Activated CD4-positive, alpha-beta T cell treated with anti-CD3 and anti-CD28 coated beads, Interleukin-2, amount 10 ng/mL, durations not matched to agents 24 days and 14 days (primary cell): Measurements from ENCODE around the gene METTL9. TPM values are rescaled to one million over a fixed set of nuclear protein-coding genes. Genes with fewer than 3 reads are reported as not detected.
"Not testable (repeated sequence)": the region's sequence is repeated elsewhere in the genome, so short reads cannot be mapped to it uniquely, and the experiment has no call there.

Source experiments
- DNase-seq: peaks from one replicate; pipeline ENCODE4 v3.0.0; 2022
- H3K27ac Mint-ChIP-seq: one replicate; pipeline ENCODE4 v1.8.0; 2022; ENCODE audit warnings: mild to moderate bottlenecking, mixed read lengths
- H3K27me3 Mint-ChIP-seq: one replicate; pipeline ENCODE4 v1.8.0; 2022; ENCODE audit warnings: mixed read lengths
- H3K36me3 Mint-ChIP-seq: one replicate; pipeline ENCODE4 v1.8.0; 2022; ENCODE audit warnings: low read depth, mild to moderate bottlenecking, mixed read lengths
- H3K4me1 Mint-ChIP-seq: one replicate; pipeline ENCODE4 v1.8.0; 2021; ENCODE audit warnings: mixed read lengths
- H3K4me3 Mint-ChIP-seq: one replicate; pipeline ENCODE4 v1.8.0; 2022; ENCODE audit warnings: mild to moderate bottlenecking, moderate library complexity, mixed read lengths
- H3K9me3 Mint-ChIP-seq: one replicate; pipeline ENCODE4 v1.8.0; 2021; ENCODE audit warnings: mixed read lengths
- intact Hi-C: fragments of 100-400 bp; cut with micrococcal nuclease; formaldehyde crosslinking; loops from one replicate; pipeline ENCODE4 v1.15.1; 2023
- total RNA-seq: library from RNA; stranded (reverse); gene quantifications from 2 replicates; pipeline ENCODE4 v1.2.3, GENCODE V29; 2022

Gene METTL9
- total RNA-seq = 65.6 and 66.7 TPM in 2 replicates

DNA sequence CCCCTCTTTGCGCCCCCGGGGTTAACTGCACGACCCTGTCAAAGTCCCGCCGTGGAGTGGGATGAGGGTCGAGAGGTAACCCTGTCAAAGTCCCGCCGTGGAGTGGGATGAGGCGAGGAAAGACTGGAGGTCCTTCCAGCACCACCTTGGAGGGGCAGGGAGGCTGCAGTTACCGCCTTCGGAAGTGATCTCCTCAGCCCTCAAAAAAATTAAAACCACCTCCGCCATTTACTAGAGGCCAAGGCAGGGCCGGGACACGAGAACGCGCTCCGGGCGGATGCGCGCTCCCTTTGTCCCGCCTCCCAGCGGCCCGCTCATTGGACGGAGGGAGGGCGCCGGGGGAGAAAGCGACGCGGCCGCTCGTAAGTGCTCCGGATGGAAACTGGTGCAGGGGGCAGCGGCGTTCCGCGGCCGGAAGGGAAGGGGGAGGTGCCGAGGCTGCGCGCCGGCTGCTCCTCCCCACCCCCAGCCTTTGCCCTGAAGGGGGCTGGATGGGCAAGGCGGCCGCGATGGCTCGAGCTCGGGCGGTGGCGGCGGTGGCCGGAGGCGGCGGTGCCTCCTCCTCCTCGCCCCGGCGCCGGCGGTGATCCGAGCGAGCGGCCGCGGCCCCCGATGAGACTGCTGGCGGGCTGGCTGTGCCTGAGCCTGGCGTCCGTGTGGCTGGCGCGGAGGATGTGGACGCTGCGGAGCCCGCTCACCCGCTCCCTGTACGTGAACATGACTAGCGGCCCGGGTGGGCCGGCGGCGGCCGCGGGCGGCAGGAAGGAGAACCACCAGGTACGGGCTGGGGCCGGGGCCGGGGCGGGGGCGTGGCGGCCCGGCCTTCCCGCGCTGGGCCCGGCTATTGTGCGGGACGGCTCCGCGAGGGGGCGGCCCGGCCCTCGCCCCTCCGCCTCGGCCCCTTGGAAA is at the start of gene METTL9:
METTL9 (plus strand) TSS at position 456 of the 909 bp plus-strand sequence; CDS start at position 613, 157 bp downstream.
- Mint-ChIP-seq H3K27me3 (no peaks in the 10 kb centered on the region), H3K4me1 (peaks cover 45% of the 10 kb centered on the region), H3K36me3 (peaks cover 1% of the 10 kb centered on the region), H3K27ac (peak within 1 kb of the TSS; percentile 93), H3K4me3 (peak within 1 kb of the TSS; percentile 97), H3K9me3 (no peaks in the 10 kb centered on the region)
- intact Hi-C loops = loop anchor here (1.0 to 10.0 kb wide), 5 partner anchors 10 to 591 kb away; partner anchors contain the start of gene UQCRC2
- DNase-seq = peak; percentile 99

DNA sequence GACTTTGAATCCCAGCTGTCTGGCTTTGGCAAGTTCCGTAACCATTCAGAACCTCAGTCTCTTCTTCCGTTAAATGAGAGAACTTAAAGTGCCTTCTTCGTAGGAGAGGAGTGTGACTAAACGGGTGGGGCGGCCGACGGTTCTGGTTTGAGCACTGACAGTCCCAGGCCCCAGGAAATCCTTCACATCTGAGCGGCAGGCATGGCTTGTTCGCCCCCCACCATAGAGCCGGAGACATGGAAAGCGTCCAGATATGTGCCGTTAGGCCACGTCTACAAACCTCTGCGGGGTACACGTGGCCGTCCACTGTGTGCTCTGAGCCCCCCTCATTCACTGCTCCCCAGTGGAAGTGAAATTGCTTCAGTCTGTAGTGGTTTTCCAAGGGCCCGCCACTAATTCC is 49.4 kb upstream of the METTL9 start:
- H3K27ac Mint-ChIP-seq, H3K9me3 Mint-ChIP-seq, H3K4me1 Mint-ChIP-seq, H3K36me3 Mint-ChIP-seq, DNase-seq, H3K27me3 Mint-ChIP-seq, H3K4me3 Mint-ChIP-seq: not testable (repeated sequence)
- intact Hi-C loops = loop anchor here (10.0 kb wide), 2 partner anchors 365 to 395 kb away; partner anchors contain the start of genes DNAH3 and LDAF1

DNA sequence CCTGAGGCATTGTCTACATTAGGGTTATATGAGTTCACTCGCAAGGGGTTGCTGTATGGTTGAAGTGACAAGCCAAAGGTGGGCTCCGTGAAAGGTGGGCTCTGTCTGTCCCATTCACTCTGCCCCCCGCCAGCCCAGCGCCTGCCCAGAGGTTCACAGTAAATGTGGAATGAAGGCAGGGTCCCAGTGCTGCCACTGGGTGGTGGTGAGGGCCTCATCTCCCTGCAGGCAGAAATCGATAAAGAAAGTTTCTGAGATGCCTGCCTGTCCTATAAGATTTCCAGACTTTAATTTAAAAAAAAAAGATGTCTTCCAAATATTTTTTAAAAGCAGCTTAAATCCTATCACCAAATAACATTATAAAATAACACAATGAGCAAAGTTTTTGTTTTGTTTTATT is 48.9 kb upstream of the METTL9 start:
- not testable (repeated sequence) for H3K9me3 Mint-ChIP-seq, H3K36me3 Mint-ChIP-seq, DNase-seq, H3K4me1 Mint-ChIP-seq, H3K27me3 Mint-ChIP-seq, H3K27ac Mint-ChIP-seq, H3K4me3 Mint-ChIP-seq
- intact Hi-C loops = loop anchor here (10.0 kb wide), 2 partner anchors 366 to 396 kb away; partner anchors contain the start of genes DNAH3 and LDAF1

DNA sequence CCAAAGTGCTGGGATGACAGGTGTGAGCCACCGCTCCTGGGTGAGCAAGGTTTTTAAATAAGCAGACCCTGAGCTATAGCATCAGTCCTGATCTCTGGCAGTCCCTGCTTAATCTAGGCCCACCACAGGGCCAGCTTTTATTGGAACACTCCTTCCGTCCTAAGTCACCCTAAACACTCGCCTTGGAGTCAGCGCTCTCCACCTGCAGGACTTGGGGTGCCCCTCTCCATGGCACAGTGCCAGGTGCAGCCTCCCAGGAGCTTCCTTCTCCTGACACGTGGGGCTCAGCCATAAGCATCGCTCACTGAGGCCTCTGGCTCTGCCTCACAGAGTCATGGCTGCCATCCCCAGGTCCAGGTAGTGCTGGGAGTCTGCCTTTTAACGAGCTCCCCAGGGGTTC is 48.3 kb upstream of the METTL9 start:
- H3K36me3 Mint-ChIP-seq, H3K4me3 Mint-ChIP-seq, H3K27ac Mint-ChIP-seq, H3K27me3 Mint-ChIP-seq, H3K9me3 Mint-ChIP-seq, H3K4me1 Mint-ChIP-seq, DNase-seq: not testable (repeated sequence)
- intact Hi-C loops = loop anchor here (10.0 kb wide), 2 partner anchors 366 to 396 kb away; partner anchors contain the start of genes DNAH3 and LDAF1

DNA sequence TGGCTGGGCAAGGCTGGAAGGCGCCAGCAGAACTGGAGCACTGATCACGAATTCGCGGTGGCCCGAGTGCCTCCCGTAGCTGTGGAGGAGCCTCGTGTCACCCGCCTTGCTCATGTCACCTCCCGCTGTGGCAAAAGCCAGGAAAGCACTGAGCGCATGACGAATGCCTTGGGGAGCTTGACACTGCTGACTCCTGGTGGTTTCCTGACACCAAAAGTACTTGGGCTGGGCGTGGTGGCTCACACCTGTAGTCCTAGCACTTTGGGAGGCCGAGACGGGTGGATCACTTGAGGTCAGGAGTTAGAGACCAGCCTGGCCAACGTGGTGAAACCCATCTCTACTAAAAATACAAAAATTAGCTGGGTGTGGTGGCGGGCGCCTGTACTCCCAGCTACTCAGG is 47.8 kb upstream of the METTL9 start:
- not testable (repeated sequence) for H3K36me3 Mint-ChIP-seq, H3K27me3 Mint-ChIP-seq, H3K9me3 Mint-ChIP-seq, DNase-seq, H3K27ac Mint-ChIP-seq, H3K4me3 Mint-ChIP-seq, H3K4me1 Mint-ChIP-seq
- intact Hi-C loops = loop anchor here (10.0 kb wide), 2 partner anchors 367 to 397 kb away; partner anchors contain the start of genes DNAH3 and LDAF1

DNA sequence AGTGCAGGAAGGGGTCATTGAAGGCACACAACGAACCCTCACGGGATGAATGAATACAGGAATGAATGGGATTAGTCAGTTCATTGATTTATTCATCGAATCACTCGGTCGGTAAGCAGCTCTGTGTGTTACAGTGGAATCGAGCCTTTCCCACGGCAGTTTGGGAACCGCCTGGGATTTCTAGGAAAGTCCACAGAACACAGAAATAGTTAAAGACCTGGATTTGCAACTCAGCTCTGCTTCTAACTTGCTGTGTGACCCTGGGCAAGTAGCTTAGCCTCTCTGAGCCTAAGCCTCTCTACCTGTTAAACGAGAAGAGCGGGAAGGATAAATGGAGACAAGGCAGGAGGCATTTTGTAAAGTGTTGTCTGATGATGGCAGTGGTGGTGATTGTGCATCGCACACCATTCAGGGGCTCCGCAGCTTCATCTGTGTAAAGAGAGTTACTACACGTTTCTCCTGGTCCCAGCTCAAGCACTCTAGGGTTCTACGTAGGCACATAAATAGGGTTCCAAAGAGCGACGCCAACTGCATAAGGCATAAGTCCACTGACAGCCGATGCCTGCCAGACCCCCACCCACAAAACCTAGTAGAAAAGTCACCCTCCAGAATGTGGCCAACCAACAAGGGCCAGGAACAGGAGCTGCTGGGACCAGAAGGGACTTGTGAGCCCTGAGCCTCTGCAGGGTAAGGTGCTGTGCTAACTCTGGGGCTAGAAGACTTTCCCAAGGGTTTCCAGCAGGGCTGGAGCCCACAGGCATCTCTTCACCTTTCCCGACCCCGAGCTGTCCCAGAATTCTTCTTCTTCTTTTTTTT is 45.7 kb upstream of the METTL9 start:
- not testable (repeated sequence) for H3K4me3 Mint-ChIP-seq, H3K27me3 Mint-ChIP-seq, H3K4me1 Mint-ChIP-seq, H3K36me3 Mint-ChIP-seq, H3K27ac Mint-ChIP-seq, H3K9me3 Mint-ChIP-seq, DNase-seq
- intact Hi-C loops = loop anchor here (1.0 to 10.0 kb wide), 4 partner anchors 34 to 399 kb away; partner anchors contain the start of genes DNAH3 and LDAF1

DNA sequence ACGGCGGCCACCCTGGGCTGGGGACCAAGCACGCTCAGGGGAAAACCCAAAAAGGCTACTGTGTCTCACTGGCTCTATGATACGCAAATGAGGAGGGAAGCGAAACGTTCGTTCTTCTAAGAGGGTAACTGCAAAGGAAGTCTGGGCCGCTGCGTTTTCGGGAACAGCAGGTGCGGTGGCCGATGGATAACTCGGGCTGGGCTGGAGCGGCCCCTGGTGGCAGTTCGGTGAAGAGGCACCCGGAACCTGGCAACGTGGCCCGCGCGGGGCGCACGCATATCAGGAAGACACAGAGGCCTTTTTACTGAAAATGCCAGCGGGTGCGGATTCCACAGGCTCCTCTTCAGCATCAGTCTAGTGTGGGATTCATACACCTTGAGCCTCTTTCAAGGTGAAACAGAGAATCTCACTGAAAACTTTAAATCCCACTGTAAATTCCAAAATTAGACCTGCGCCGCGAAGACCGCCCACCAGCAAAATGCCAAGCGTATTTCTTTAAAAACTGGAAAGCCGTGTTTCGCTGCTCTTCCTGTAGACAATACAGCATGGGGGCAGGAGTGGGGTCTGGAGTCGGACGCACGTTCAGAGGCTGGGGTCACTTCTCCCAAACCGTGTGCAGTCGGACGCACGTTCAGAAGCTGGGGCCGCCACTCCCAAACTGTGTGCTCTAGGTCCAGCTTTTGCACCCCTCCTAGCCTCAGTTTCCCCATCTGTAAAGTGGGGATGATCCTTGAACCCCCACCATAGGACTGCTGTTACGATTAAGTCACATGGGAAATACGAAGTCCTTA is 44.4 kb upstream of the METTL9 start:
- no peaks in the 10 kb centered on the region for H3K9me3 Mint-ChIP-seq
- peak; percentile 98 for DNase-seq
- H3K36me3 Mint-ChIP-seq = no peaks in the 10 kb centered on the region
- intact Hi-C loops = loop anchor here (1.0 to 10.0 kb wide), 4 partner anchors 36 to 400 kb away; partner anchors contain the start of genes DNAH3 and LDAF1
- peak overlapping the region; percentile 84 for H3K27ac Mint-ChIP-seq
- H3K27me3 Mint-ChIP-seq = peaks cover 2% of the 10 kb centered on the region
- peak overlapping the region; percentile 71 for H3K4me3 Mint-ChIP-seq
- H3K4me1 Mint-ChIP-seq = peaks cover 7% of the 10 kb centered on the region

DNA sequence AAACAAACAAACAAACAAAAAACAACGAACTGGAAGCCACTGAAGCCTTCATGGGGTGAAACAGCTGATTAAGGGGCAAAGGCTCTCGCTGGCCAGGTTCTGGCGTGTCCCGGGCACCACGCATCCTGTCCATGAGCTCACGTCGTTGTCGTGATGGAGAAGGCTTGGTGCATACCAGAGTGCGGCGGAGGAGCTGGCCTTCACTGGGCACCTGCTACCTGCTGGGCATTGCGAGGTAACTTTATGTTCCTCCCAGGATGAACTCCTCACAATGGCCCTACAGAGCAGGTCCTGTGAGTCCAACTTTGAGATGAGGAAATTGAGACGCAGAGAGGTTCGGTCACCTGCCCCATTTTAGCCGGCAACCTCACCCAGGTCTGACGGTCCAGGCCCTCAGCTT is 43.8 kb upstream of the METTL9 start:
- H3K9me3 Mint-ChIP-seq, H3K4me3 Mint-ChIP-seq, H3K36me3 Mint-ChIP-seq, H3K27me3 Mint-ChIP-seq, H3K4me1 Mint-ChIP-seq, DNase-seq: not testable (repeated sequence)
- intact Hi-C loops = loop anchor here (2.0 to 10.0 kb wide), 3 partner anchors 47 to 401 kb away; partner anchors contain the start of genes DNAH3 and LDAF1
- peak overlapping the region; percentile 21 for H3K27ac Mint-ChIP-seq

DNA sequence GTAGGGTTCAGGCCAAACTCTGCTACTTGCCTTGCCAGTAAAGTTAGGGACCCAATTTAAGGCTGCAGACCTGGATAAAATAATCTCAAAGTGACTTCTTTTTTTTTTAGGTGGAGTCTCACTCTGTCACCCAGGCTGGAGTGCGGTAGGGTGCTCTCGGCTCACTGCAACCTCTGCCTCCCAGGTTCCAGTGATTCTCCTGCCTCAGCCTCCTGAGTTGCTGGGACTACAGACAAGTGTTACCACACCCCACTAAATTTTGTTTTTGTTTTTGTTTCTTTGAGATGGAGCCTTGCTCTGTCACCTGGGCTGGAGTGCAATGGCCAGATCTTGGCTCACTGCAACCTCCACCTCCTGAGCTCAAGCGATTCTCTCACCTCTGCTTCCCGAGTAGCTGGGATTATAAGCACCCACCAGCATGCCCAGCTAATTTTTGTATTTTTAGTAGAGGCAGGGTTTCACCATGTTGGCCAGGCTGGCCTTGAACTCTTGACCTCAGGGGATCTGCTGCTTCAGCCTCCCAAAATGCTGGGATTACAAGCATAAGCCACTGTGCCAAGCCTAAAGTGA is 43.3 kb upstream of the METTL9 start:
- H3K4me1 Mint-ChIP-seq, H3K9me3 Mint-ChIP-seq, H3K27ac Mint-ChIP-seq, H3K36me3 Mint-ChIP-seq, DNase-seq, H3K27me3 Mint-ChIP-seq, H3K4me3 Mint-ChIP-seq: not testable (repeated sequence)
- intact Hi-C loops = loop anchor here (10.0 kb wide), 2 partner anchors 371 to 401 kb away; partner anchors contain the start of genes DNAH3 and LDAF1

DNA sequence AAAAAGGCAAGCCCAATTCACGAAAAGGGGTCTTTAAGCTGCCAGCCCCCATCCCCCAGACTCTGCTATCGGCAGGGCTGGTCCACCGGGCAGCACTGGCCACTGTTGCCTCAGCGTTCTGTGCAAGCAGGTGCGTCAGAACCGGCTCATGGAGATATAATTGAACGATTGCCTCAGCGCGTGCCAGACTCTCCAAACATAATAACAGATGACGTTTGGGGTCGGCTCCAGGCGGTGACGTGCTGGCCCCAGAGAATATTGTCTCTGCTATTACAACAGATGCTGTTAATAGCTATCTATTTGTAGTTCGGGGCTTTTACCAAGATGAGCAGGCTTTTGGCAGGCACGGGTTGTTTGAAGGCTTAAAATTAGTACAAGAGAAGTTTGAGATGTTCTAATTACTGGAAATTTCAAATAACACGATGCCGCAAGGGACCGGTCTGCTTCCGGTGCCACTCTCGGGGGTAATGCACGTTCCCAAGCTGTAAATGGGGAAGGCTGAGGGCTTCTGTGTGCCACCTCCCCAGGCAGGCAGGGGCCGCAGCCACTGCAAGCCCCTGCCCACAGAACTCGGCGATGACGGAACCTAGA is 42.6 kb upstream of the METTL9 start:
- intact Hi-C loops = loop anchor here (10.0 kb wide), 2 partner anchors 372 to 402 kb away; partner anchors contain the start of genes DNAH3 and LDAF1
- H3K9me3 Mint-ChIP-seq, H3K27me3 Mint-ChIP-seq, DNase-seq, H3K27ac Mint-ChIP-seq, H3K36me3 Mint-ChIP-seq, H3K4me1 Mint-ChIP-seq, H3K4me3 Mint-ChIP-seq: not testable (repeated sequence)

DNA sequence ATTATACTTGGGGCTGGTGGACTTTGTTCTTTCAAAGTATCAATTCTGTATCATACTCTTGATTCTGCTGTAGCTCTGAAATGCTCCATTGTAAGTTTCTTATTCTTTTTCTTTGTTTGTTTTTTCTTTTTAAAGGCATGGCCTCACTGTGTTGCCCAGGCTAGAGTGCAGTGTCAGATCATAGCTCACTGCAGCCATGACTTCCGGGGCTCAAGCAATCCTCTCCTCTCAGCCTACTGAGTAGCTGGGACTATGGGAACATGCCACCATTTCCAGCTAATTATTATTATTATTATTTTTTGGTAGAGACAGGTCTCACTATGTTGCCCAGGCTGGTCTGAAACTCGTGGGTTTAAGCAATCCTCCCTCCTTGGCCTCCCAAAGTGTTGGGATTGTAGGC is 38.9 kb upstream of the METTL9 start:
- Mint-ChIP-seq H3K4me1 (peaks cover under 1% of the 10 kb centered on the region), H3K27ac (no peak overlapping the region), H3K4me3 (no peak overlapping the region), H3K27me3 (peaks cover 5% of the 10 kb centered on the region), H3K36me3 (no peaks in the 10 kb centered on the region), H3K9me3 (no peaks in the 10 kb centered on the region)
- DNase-seq = no peak
- intact Hi-C loops = no loop called here

DNA sequence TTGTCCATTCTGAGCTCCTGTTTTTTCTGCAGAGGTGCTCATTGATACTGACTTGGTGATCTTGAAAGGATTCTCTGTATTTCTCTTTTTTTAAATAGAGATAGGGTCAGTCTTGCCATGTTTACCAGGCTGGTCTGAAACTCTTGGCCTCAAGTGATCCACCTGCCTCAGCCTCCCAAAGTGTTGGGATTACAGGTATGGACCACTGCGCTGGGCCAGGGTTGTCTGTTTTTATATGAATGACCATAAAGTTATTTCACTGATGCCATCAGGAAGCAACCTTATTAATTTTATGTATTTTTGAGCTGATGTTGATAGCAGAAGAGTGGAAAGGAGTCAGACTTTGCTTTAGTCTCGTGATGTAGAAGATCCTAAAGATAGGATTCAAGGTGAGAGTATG is 35.7 kb upstream of the METTL9 start:
- Mint-ChIP-seq H3K36me3 (no peaks in the 10 kb centered on the region), H3K27me3 (peaks cover 15% of the 10 kb centered on the region)

More for the DNA sequence above, 35.7 kb upstream of the METTL9 start:
- Mint-ChIP-seq H3K4me1 (no peaks in the 10 kb centered on the region), H3K4me3 (no peak overlapping the region), H3K27ac (no peak overlapping the region), H3K9me3 (no peaks in the 10 kb centered on the region)
- no peak for DNase-seq
- intact Hi-C loops = no loop called here
